Measurements from ENCODE around the gene SV2B.

- no peak for TF ChIP-seq CTCF (conservative IDR thresholded peaks at IDR 0.05; ENCODE audit: low read depth in 2 of 2)
- TF ChIP-seq POLR2AphosphoS5 (IDR thresholded peaks at IDR 0.05; ENCODE audit: low read depth): no peak
- no peak for TF ChIP-seq REST (IDR thresholded peaks at IDR 0.05; ENCODE audit: unreplicated experiment)
- no peak for TF ChIP-seq NANOG (IDR thresholded peaks at IDR 0.05; ENCODE audit: borderline replicate concordance)
- TF ChIP-seq EZH2 (IDR thresholded peaks at IDR 0.05; ENCODE audit: low read depth, unreplicated experiment): no peak
- no peak for TF ChIP-seq CREB1 (CRISPR knock-in tag; IDR thresholded peaks at IDR 0.05; ENCODE audit: low read depth)
- no peak for TF ChIP-seq ETS1 (IDR thresholded peaks at IDR 0.05)
- no peak for TF ChIP-seq EZH2phosphoT487 (IDR thresholded peaks at IDR 0.05; ENCODE audit: unreplicated experiment)
- TF ChIP-seq ZNF331 (CRISPR knock-in tag; IDR thresholded peaks at IDR 0.05; ENCODE audit: low read depth): no peak
Observed at GRCh38 chr15:91279486-91279885, 179.4 kb downstream of the SV2B start.
